ENCODE measurements around the gene ANTKMT. TPM values are rescaled to one million over a fixed set of nuclear protein-coding genes. Genes with fewer than 3 reads are reported as not detected.

ANTKMT gene
- 31.3 and 37.1 TPM in 2 replicates for total RNA-seq

GRCh38 chr16:720990-721764 is at the start of gene ANTKMT:
ANTKMT (plus strand) TSS chr16:721146; CDS start chr16:721275, 129 bp downstream.

GRCh38 chr16:674968-675883 is 45.7 kb upstream of the ANTKMT start, which contains the start of gene RHBDL1:
RHBDL1 (plus strand) TSS chr16:675671; CDS start chr16:675791, 120 bp downstream.

GRCh38 chr16:679814-680624 is 40.9 kb upstream of the ANTKMT start, which contains the start of gene STUB1:
STUB1 (plus strand) TSS chr16:680410; CDS start chr16:680526, 116 bp downstream.

GRCh38 chr16:684071-684794 is 36.7 kb upstream of the ANTKMT start, which contains the start of gene JMJD8:
JMJD8 (minus strand) TSS chr16:684334; CDS start chr16:684319, 15 bp downstream.

GRCh38 chr16:705431-706188 is 15.3 kb upstream of the ANTKMT start, which contains the start of gene FBXL16:
FBXL16 (minus strand) TSS chr16:705801; CDS start chr16:697405, 8,396 bp downstream.

GRCh38 chr16:714558-715476 is 6.1 kb upstream of the ANTKMT start, which contains the start of gene METRN:
METRN (plus strand) TSS chr16:715118; CDS start chr16:715290, 172 bp downstream.

GRCh38 chr16:726438-727290 is 5.7 kb downstream of the ANTKMT start, which contains the start of the genes CCDC78 and HAGHL:
CCDC78 (minus strand) TSS chr16:726443; CDS start chr16:726367, 76 bp downstream.
HAGHL (plus strand) TSS chr16:727106; CDS start chr16:727510, 404 bp downstream.

GRCh38 chr16:740764-741505 is 20.0 kb downstream of the ANTKMT start, which contains the start of gene CIAO3:
CIAO3 (minus strand) TSS chr16:740997; CDS start chr16:740985, 12 bp downstream.

GRCh38 chr16:760545-761343 is 39.8 kb downstream of the ANTKMT start, which contains the start of gene MSLN:
MSLN (plus strand) TSS chr16:760734; CDS start chr16:762681, 1,947 bp downstream.

Other genes with a start within 250 kb of the ANTKMT start
- gene CAPN15, start 193.4 kb upstream of the ANTKMT start, total RNA-seq, result 33.5 and 52.9 TPM in 2 replicates
- gene PRR35, start 160.8 kb upstream of the ANTKMT start, total RNA-seq, result not detected in 2 replicates
- gene NHLRC4, start 154.1 kb upstream of the ANTKMT start, total RNA-seq, result 3.1 and 4.7 TPM in 2 replicates
- 32.3 and 38.7 TPM in 2 replicates for gene PIGQ, start 151.2 kb upstream of the ANTKMT start, total RNA-seq
- gene RAB40C, start 131.1 kb upstream of the ANTKMT start, total RNA-seq, result 13.2 and 17.4 TPM in 2 replicates
- gene WFIKKN1, start 90.2 kb upstream of the ANTKMT start, total RNA-seq, result 0.29 and 0.50 TPM in 2 replicates
- 91.2 and 122 TPM in 2 replicates for gene METTL26, start 84.8 kb upstream of the ANTKMT start, total RNA-seq
- 11.8 and 20.3 TPM in 2 replicates for gene MCRIP2, start 79.3 kb upstream of the ANTKMT start, total RNA-seq
- gene WDR90, start 71.8 kb upstream of the ANTKMT start, total RNA-seq, result 9.4 and 16.3 TPM in 2 replicates
- 51.6 and 57.7 TPM in 2 replicates for gene RHOT2, start 53.0 kb upstream of the ANTKMT start, total RNA-seq
- gene RHBDL1, start 45.5 kb upstream of the ANTKMT start, total RNA-seq, result 4.8 and 9.4 TPM in 2 replicates
- gene STUB1, start 40.7 kb upstream of the ANTKMT start, total RNA-seq, result 126 and 174 TPM in 2 replicates
- gene JMJD8, start 36.8 kb upstream of the ANTKMT start, total RNA-seq, result 31.0 and 55.1 TPM in 2 replicates
- 8.3 and 10.3 TPM in 2 replicates for gene WDR24, start 30.7 kb upstream of the ANTKMT start, total RNA-seq
- 0.17 and 0.29 TPM in 2 replicates for gene FBXL16, start 15.3 kb upstream of the ANTKMT start, total RNA-seq
- 57.7 and 136 TPM in 2 replicates for gene METRN, start 6.0 kb upstream of the ANTKMT start, total RNA-seq
- gene CCDC78, start 5.3 kb downstream of the ANTKMT start, total RNA-seq, result 1.6 and 3.8 TPM in 2 replicates
- 16.4 and 21.5 TPM in 2 replicates for gene HAGHL, start 6.0 kb downstream of the ANTKMT start, total RNA-seq
- gene CIAO3, start 19.9 kb downstream of the ANTKMT start, total RNA-seq, result 27.3 and 44.3 TPM in 2 replicates
- gene MSLN, start 39.6 kb downstream of the ANTKMT start, total RNA-seq, result 0.17 TPM in 1 of 2 replicates, not detected in the other
- gene RPUSD1, start 67.2 kb downstream of the ANTKMT start, total RNA-seq, result 20.5 and 29.6 TPM in 2 replicates
- 6.9 and 18.3 TPM in 2 replicates for gene CHTF18, start 67.5 kb downstream of the ANTKMT start, total RNA-seq
- not detected in 2 replicates for gene GNG13, start 79.6 kb downstream of the ANTKMT start, total RNA-seq
- 22.7 and 36.4 TPM in 2 replicates for gene LMF1, start 249.8 kb downstream of the ANTKMT start, total RNA-seq